Adrenal gland (tissue), 12 donors: Measurements from ENCODE around the gene SYNCRIP. TPM values are rescaled to one million over a fixed set of nuclear protein-coding genes. Genes with fewer than 3 reads are reported as not detected.

Source experiments
- DNase-seq, 7 donors: peaks; one replicate each; pipeline ENCODE4 v3.0.0-alpha.2; 2019 to 2020
- H3K27ac ChIP-seq, 5 donors: fragments of 200-600 bp; sonication (generic) in 4 of 5; 1 replicate in 3 of 5; 2 replicates in 2 of 5; pipeline versions ENCODE4 v1.5.1 to v1.8.0; 2016 to 2020; ENCODE audit warnings: mild to moderate bottlenecking in 1 of 5
- H3K27me3 ChIP-seq: fragments of 200-600 bp; 2 replicates; pipeline ENCODE4 v1.8.0; 2021
- H3K36me3 ChIP-seq, 2 donors: fragments of 200-600 bp; replicated peaks in 1 of 2; 1 replicate in 1 of 2; 2 replicates in 1 of 2; pipeline versions ENCODE4 v1.5.1 to v1.8.0; 2018 to 2022
- H3K4me1 ChIP-seq, 2 donors: fragments of 200-600 bp; replicated peaks in 1 of 2; 1 replicate in 1 of 2; 2 replicates in 1 of 2; pipeline versions ENCODE4 v1.5.1 to v1.8.0; 2018 to 2021
- H3K4me3 ChIP-seq, 4 donors: fragments of 200-600 bp; sonication (generic) in 3 of 4; one replicate each; pipeline ENCODE4 v1.5.1; 2016 to 2018
- H3K9me3 ChIP-seq, 3 donors: fragments of 200-600 bp; sonication (generic) in 1 of 3; replicated peaks in 1 of 3; 1 replicate in 2 of 3; 2 replicates in 1 of 3; pipeline versions ENCODE4 v1.5.1 to v1.8.0; 2016 to 2021
- CTCF ChIP-seq, 6 experiments: fragments of 450-650 bp in 4 of 6; fragments of 200-600 bp in 2 of 6; sonication (generic) in 1 of 6; IDR thresholded peaks; 1 replicate in 5 of 6; 2 replicates in 1 of 6; pipeline versions ENCODE4 v1.5.1 to v1.8.0; 2016 to 2021; ENCODE audit warnings: antibody characterized with exemption in 6 of 6, mild to moderate bottlenecking in 2 of 6, moderate library complexity in 1 of 6
- POLR2A ChIP-seq, 2 donors: fragments of 450-650 bp; IDR thresholded peaks; one replicate each; pipeline ENCODE4 v1.6.1; 2017; ENCODE audit warnings: antibody characterized with exemption in 2 of 2, mild to moderate bottlenecking in 2 of 2, moderate library complexity in 1 of 2
- WGBS, 4 donors: extraction: QIAGEN DNeasy Blood & Tissue Kit in 2 of 4; methylation state at CpG; one replicate each; pipeline versions ENCODE4 v1.1.5 to v1.1.7; 2013 to 2017; 5-methylcytosine and 5-hydroxymethylcytosine counted together
- intact Hi-C, 2 donors: fragments of 100-400 bp; cut with DNase I; formaldehyde crosslinking; loops; one replicate each; pipeline versions ENCODE4 v1.14.1 to v1.15.0; 2022 to 2023
- polyA plus RNA-seq, 3 donors: library from polyadenylated mRNA; stranded (reverse); fragments of 200-250 nt in 2 of 3; fragments of 350-450 nt in 1 of 3; fragmentation: Illumina TruSeq in 1 of 3; extraction: RNeasy Lipid Tissue Mini Kit (QIAGEN cat#74804) in 1 of 3; gene quantifications; one replicate each; pipeline ENCODE4 v1.2.3, GENCODE V29; 2013 to 2014
- total RNA-seq, 9 donors: library from RNA; depleted of rRNA in 4 of 9; stranded (reverse); fragments of >200 nt in 4 of 9; fragments of 120-200 nt in 1 of 9; fragmentation: NEBNext Ultra II Directional in 1 of 9; extraction: Animal tissue kit (Norgen Biotek cat#: 25700) in 1 of 9; gene quantifications; one replicate each; pipeline versions ENCODE4 v1.1.0 to v1.2.4, GENCODE V29; 2013 to 2023
- donor health status: healthy with polysubstance abuse.
- donor health status: Bipolar disorder and iron deficiency.
- donor health status: DM: yes; HTN: yes; CAD: no.
- donor health status: DM: no; HTN: no; CAD: no.
- donor health status: DM: no; HTN: no; CAD: no.
- donor health status: DM: yes; HTN: yes; CAD: no.

SYNCRIP gene
- total and polyA plus RNA-seq, 12 donors: 21.9 to 173 (median 54.9) TPM

GRCh38 chr6:85650606-85651005 is 7.9 kb upstream of the SYNCRIP start:
- intact Hi-C loops: no loop called here
- Histone ChIP-seq H3K36me3 (no peaks in the 10 kb centered on the region), H3K9me3 (no peaks in the 10 kb centered on the region), H3K27ac (no peak overlapping the region), H3K4me3 (no peak overlapping the region), H3K4me1 (no peaks in the 10 kb centered on the region), H3K27me3 (no peaks in the 10 kb centered on the region)
- WGBS, 4 donors: 78 to 90% (median 82%) methylated on average over 1 of the region's 1 CpG
- TF ChIP-seq POLR2A (IDR thresholded peaks at IDR 0.05): no peak
- TF ChIP-seq CTCF (IDR thresholded peaks at IDR 0.05): no peak
- no peak for DNase-seq

- intact Hi-C loops: loop anchor here in 1 of 2 donors (5.0 kb wide), 1 partner anchor 33 kb away; no protein-coding TSS in a partner anchor
- Histone ChIP-seq H3K36me3 (peaks cover 0 to 16% of the 10 kb centered on the region in 2 donors), H3K4me1 (peaks cover 14 to 29% of the 10 kb centered on the region in 2 donors), H3K27ac (peak overlapping the region; percentile 82 to 100 (median 99)), H3K9me3 (no peaks in the 10 kb centered on the region), H3K4me3 (peak overlapping the region in 3 of 4 donors; percentile 84 to 92 (median 88)), H3K27me3 (no peaks in the 10 kb centered on the region)
- WGBS, 4 donors: 0 to 1% (median 0%) methylated on average over 5 of the region's 5 CpGs
- TF ChIP-seq CTCF (IDR thresholded peaks at IDR 0.05) (no peak), POLR2A (IDR thresholded peaks at IDR 0.05) (peak in 1 of 2 donors; percentile 23)
- no peak for DNase-seq
Measured at GRCh38 chr6:85644279-85644762, 1.6 kb upstream of the SYNCRIP start.

GRCh38 chr6:85643537-85644278 is 1.0 kb upstream of the SYNCRIP start:
- Histone ChIP-seq H3K4me3 (peak overlapping the region in 3 of 4 donors; percentile 84 to 92 (median 88)), H3K4me1 (peaks cover 14 to 34% of the 10 kb centered on the region in 2 donors), H3K27me3 (no peaks in the 10 kb centered on the region), H3K9me3 (no peaks in the 10 kb centered on the region), H3K36me3 (peaks cover 0 to 22% of the 10 kb centered on the region in 2 donors), H3K27ac (peak overlapping the region; percentile 82 to 100 (median 99))
- peak; percentile 90 to 96 (median 94) for DNase-seq
- intact Hi-C loops: loop anchor here (2.0 to 5.0 kb wide), 2 partner anchors 34 to 35 kb away; no protein-coding TSS in a partner anchor
- TF ChIP-seq CTCF (IDR thresholded peaks at IDR 0.05): no peak
- TF ChIP-seq POLR2A (IDR thresholded peaks at IDR 0.05): peak; percentile 83 to 90
- 0% methylated on average over 10 to 75 of the region's 75 CpGs for WGBS, 4 donors

- peak overlapping the region; percentile 63 to 99 (median 90) for H3K4me3 ChIP-seq
- H3K36me3 ChIP-seq: peaks cover 0 to 35% of the 10 kb centered on the region in 2 donors
- intact Hi-C loops: loop anchor here (2.0 to 5.0 kb wide), 2 partner anchors 35 to 37 kb away; no protein-coding TSS in a partner anchor
- H3K4me1 ChIP-seq: peaks cover 14 to 35% of the 10 kb centered on the region in 2 donors
- 0 to 1% (median 1%) methylated on average over 14 to 85 of the region's 85 CpGs for WGBS, 4 donors
- no peaks in the 10 kb centered on the region for H3K27me3 ChIP-seq
- TF ChIP-seq CTCF (IDR thresholded peaks at IDR 0.05) (peak in 3 of 6 experiments; percentile 1 to 14 (median 13)), POLR2A (IDR thresholded peaks at IDR 0.05) (no peak)
- peak overlapping the region; percentile 96 to 100 (median 99) for H3K27ac ChIP-seq
- H3K9me3 ChIP-seq: no peaks in the 10 kb centered on the region
- DNase-seq: peak; percentile 56 to 75 (median 64)
Measured at GRCh38 chr6:85641897-85642773, 551 bp downstream of the SYNCRIP start.
